ENCODE results near the gene FAM72A. TPM values are rescaled to one million over a fixed set of nuclear protein-coding genes. Genes with fewer than 3 reads are reported as not detected.
"Not testable (repeated sequence)": the region's sequence is repeated elsewhere in the genome, so short reads cannot be mapped to it uniquely, and the experiment has no call there.

The FAM72A gene
- total and polyA plus RNA-seq, 12 donors = 0.38 to 2.9 (median 1.4) TPM; not detected in 3

DNA sequence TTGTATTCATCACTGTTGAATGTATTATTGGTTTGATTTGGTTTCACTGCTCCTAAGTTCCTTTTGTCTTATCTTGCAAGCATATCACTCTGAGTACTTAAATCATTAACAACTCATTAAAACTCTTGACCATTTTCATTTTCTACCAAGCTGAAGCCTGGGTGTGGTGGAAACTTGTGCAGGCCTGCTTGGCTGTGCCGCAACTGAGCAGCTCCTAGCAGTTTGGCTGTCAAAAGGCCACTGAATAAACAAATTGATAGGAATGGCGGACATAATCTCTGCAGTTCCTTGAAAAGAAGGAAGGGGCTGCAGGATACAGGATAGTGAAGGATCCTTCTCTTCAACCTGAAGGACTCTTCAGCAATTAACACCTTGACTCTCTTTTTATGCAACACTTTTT lies 26.6 kb upstream of the FAM72A start:
- intact Hi-C loops (cut with DNase I); ATAC-seq: not testable (repeated sequence)
- WGBS, 2 donors = 71% methylated on average over 2 of the region's 2 CpGs

DNA sequence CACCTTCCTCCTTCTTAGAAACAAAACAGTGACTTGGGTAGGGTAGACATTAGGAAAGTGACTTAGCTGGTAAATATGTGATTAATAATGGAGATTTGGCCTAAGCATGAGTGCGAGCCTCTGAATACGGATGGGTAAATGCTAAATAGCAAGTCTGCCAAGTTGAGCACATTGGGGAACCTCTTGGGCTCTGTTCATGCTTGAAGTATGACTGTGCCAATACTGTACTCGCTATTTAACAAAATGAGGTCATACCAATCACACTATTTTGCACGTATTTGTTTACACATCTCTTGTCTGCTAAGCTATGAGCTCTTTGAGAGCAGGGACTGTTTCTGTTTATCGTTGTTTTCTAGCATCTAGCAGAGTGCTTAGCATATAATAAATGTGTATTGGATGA lies 24.2 kb upstream of the FAM72A start:
- DNase-seq; H3K27me3 ChIP-seq; H3K36me3 ChIP-seq; H3K4me3 ChIP-seq; intact Hi-C loops (cut with DNase I); H3K4me1 ChIP-seq; ATAC-seq; H3K9me3 ChIP-seq; H3K27ac ChIP-seq: not testable (repeated sequence)
- WGBS, 2 donors = 78 to 82% methylated on average over 2 of the region's 5 CpGs

More for the DNA sequence above, 26.6 kb upstream of the FAM72A start:
- H3K27me3 ChIP-seq, DNase-seq, H3K27ac ChIP-seq, H3K4me3 ChIP-seq, H3K9me3 ChIP-seq, H3K4me1 ChIP-seq, H3K36me3 ChIP-seq: not testable (repeated sequence)

DNA sequence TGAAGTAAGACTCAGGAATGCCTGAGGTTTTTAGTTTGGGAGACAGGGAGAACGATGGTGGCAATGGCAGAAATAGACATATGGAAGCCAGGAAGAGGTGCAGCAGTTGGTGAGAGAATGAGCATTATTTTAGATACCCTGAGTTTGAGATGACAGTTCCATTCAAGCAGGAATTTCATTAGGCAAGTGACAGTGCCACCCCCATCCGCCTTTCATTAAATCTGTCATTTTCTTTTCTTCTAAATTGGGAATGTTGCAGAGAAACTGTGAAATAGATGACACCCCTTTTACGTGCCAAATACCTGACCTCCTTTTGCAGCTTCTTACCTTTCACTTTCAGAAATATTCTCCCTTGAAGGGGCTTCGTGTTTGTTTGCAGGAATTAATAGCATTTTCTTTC lies 22.7 kb upstream of the FAM72A start:
- H3K27me3 ChIP-seq; DNase-seq; intact Hi-C loops (cut with DNase I); H3K4me3 ChIP-seq; H3K27ac ChIP-seq; H3K9me3 ChIP-seq; H3K36me3 ChIP-seq; H3K4me1 ChIP-seq; ATAC-seq: not testable (repeated sequence)
- 85 to 94% methylated on average over 4 of the region's 4 CpGs for WGBS, 2 donors

DNA sequence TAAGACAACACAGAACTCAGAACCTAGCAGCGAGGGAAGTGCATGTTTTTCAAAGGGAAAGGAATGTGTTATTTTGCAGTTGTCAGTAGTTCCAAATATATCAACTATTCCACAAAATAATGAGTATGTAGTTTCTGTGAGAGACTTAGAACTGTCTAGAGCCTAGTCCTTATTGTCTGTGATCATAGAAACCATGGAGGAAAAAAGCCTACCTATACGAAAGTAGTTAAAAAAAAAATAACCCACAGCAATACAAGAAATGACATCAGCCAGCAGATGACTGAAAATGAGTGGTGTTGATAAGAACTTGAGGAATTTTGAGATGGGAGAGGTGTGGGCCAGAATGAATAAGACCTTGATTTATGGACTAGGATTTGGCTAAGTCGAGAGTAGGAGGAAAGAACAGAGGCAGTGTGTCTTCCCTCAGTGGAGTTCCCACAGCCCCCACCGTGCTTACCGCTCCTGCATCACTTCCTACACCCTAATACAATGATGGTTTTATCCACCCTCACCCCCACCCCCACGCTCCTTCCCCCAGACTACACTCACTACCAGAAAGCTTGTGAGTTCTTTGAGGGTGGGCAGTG lies 21.6 kb upstream of the FAM72A start:
- DNase-seq; H3K9me3 ChIP-seq; H3K4me1 ChIP-seq; H3K27me3 ChIP-seq; H3K27ac ChIP-seq; H3K4me3 ChIP-seq; intact Hi-C loops (cut with DNase I); H3K36me3 ChIP-seq: not testable (repeated sequence)
- WGBS, 2 donors = 82 to 85% methylated on average over 2 of the region's 6 CpGs
- ATAC-seq = peak in 1 of 8 donors; percentile 27

DNA sequence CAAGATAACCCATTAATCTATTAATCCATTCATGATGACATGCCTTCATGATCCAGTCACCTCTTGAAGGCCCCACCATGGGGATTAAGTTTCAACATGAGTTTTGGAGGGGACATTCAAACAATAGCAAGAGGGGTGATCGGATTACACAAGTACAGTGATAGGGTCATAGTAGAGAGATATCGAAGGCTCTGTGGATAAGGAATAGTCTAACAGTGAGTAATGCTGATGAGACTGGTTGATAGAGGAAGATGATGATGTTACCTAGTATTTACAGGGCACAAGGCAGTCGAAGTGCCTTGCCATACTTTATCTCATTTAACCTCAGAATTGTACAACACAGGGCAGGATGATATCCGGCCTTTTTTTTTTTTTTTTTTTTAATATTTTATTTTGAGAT lies 18.9 kb upstream of the FAM72A start:
- DNase-seq; H3K4me1 ChIP-seq; ATAC-seq; H3K9me3 ChIP-seq; H3K27ac ChIP-seq; H3K27me3 ChIP-seq; intact Hi-C loops (cut with DNase I); H3K4me3 ChIP-seq; H3K36me3 ChIP-seq: not testable (repeated sequence)
- WGBS, 2 donors = no CpG with 5 or more reads among the region's 4 CpGs

DNA sequence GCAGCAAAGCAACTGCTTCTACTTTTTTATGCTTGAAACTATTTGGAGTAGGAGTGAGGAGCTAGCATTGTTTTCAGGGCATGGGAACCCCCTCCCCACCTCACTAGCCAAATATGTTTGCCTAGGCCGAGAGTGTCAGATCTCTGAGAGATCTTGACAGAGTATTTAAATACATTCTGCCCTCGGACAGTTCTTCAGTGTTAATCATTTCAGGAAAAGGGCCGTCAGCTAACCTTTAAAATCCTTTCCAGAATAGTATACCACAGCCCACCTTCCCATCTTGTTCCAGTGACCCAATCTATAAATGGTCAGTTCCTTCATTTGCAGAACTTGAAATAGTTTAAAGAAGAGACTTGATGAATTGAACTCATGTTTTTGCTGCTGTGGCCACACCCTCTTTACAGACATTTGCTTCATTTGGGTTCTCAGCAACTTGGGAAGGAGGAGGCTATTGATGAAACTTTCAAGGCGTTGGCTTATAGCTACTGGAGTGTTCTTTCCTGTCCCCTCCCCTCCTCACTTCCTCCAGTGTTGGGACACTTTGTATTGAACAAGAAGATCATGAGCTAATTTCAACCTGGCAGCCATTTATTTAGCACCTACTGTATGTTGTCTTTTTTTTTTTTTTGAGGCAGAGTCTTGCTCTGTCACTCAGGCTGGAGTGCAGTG lies 17.8 kb upstream of the FAM72A start:
- H3K36me3 ChIP-seq; H3K4me1 ChIP-seq; H3K27me3 ChIP-seq; intact Hi-C loops (cut with DNase I); H3K4me3 ChIP-seq; H3K9me3 ChIP-seq: not testable (repeated sequence)
- DNase-seq = peak in 1 of 2 donors; percentile 4
- 40 to 67% methylated on average over 4 of the region's 4 CpGs for WGBS, 2 donors
- peak overlapping the region in 5 of 10 donors; percentile 6 to 58 (median 48) for H3K27ac ChIP-seq
- peak; percentile 32 to 92 (median 78) for ATAC-seq

DNA sequence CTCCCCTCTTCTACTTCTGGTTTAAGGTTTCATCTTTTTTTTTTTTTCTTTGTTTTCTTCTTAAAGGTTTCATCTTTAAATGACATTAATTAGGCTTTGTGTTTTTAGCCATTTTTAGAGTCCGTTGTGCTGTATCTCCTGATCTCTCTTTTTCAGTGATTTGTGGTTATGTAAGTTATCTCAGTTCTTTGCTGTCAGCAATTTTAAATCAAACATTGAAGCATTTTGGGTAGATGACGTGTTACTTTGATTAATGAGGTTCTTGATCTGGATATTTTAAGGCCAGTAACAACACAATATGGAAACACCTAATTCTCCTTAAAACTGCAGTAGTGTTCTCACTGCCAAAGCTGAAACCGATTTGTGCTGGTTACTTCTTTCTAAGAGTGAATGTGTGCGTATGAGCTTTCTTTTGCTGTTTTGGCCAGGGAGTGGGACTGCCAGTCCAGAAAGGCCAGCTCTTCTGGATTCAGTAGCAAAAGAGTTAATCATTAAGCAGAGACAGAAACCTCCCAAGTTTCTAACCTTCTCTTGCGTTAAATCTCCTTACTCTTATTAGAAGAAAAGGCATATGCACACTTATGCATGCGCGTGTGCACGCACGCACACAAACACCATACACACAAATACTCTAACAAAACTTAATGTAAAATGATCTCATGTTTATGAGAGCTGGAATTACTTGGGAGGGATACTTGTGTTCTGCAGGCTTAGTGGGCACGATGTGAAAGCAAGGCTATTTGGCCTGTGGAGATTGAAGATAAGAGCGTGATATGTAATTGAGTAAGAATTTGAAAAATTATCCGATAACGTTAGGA lies 17.1 kb upstream of the FAM72A start:
- 48 to 59% methylated on average over 4 to 5 of the region's 13 CpGs for WGBS, 2 donors
- H3K36me3 ChIP-seq; H3K4me3 ChIP-seq; H3K4me1 ChIP-seq; intact Hi-C loops (cut with DNase I); H3K9me3 ChIP-seq; H3K27me3 ChIP-seq; DNase-seq: not testable (repeated sequence)
- H3K27ac ChIP-seq = peak overlapping the region in 3 of 10 donors; percentile 6 to 58 (median 58)
- peak in 1 of 8 donors; percentile 25 for ATAC-seq

DNA sequence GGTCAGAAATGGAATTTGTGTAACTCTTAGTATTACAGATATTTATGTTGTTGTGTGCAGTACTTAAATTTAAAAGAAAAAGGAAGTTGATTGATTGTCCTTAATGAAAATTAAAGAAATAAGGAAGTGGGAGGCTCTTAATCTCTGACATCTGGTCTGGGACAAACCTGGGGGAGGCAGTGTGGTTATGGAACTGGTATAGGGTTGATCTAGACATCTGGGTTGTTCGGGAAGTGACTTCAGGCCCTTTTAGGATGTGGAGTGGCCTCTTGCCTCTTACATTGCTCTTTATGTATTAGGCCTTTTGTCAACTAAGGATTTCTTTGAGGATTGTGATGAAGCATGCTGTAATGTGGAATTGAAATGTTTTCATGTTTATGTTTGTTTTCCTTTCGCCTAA lies 16.1 kb upstream of the FAM72A start:
- intact Hi-C loops (cut with DNase I); H3K27ac ChIP-seq; H3K36me3 ChIP-seq; H3K9me3 ChIP-seq; DNase-seq; H3K4me1 ChIP-seq; H3K4me3 ChIP-seq; H3K27me3 ChIP-seq: not testable (repeated sequence)
- peak in 4 of 8 donors; percentile 37 to 45 (median 41) for ATAC-seq
- WGBS, 2 donors = no CpG with 5 or more reads among the region's 2 CpGs

DNA sequence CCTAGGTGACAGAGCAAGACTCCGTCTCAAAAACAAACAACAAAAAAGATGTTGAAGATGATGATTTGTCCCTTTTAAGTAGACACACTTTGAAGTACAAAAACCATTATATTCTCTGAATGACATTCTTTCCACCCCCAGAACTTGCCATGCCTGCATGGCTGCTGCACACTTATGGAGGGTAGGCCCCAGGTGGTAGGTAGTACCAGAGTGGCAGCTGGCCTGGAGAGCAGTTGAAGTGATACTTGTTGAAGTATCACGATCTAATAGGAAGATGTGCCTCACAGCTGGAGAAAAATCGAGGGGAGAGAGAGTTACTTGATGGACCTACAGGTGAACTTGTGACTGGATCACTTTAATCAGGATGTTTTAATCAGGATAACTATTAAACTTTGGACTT lies 15.6 kb upstream of the FAM72A start:
- intact Hi-C loops (cut with DNase I); DNase-seq; H3K27ac ChIP-seq; ATAC-seq; H3K9me3 ChIP-seq; H3K4me1 ChIP-seq; H3K36me3 ChIP-seq; H3K27me3 ChIP-seq; H3K4me3 ChIP-seq: not testable (repeated sequence)
- 58 to 72% methylated on average over 2 of the region's 3 CpGs for WGBS, 2 donors

DNA sequence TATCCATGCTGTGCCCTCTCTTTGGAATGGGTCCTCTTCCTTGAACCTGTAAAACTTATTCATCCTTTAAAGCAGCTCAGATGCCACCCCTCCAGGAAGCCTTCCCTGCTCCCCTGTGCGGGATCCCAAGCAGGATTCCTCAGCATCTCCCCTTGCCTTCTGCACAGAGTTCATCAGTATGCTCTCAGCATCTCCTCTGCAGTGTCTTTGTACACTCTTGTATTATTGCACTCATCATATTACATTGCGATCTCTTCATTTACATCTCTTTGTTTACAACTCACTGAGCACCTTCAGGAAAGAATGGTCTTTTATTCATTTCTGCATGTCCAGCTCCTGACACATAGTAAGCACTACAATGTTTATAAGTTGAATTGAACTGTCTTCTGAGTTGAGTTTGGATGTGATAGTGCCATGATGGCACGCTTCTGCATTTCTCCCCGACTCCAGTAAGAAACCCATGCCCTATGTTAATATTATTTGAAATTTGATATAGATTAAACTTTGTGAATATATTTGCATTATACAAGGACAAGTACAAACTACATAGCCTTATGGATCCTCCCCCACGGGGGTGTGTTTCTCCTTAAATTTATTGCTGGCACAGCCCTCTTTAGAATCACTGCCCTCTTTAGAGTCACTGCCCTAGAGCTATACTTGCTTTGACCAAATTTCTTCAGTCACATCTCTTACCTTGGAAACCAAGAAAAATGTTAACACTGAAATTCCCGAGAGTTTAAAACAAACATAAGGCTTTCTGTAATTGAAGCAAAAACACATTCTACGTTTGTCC lies 13.2 kb upstream of the FAM72A start:
- H3K36me3 ChIP-seq; DNase-seq; H3K27ac ChIP-seq; ATAC-seq; H3K4me1 ChIP-seq; H3K9me3 ChIP-seq; H3K4me3 ChIP-seq; intact Hi-C loops (cut with DNase I); H3K27me3 ChIP-seq: not testable (repeated sequence)
- 92 to 94% methylated on average over 4 of the region's 7 CpGs for WGBS, 2 donors

DNA sequence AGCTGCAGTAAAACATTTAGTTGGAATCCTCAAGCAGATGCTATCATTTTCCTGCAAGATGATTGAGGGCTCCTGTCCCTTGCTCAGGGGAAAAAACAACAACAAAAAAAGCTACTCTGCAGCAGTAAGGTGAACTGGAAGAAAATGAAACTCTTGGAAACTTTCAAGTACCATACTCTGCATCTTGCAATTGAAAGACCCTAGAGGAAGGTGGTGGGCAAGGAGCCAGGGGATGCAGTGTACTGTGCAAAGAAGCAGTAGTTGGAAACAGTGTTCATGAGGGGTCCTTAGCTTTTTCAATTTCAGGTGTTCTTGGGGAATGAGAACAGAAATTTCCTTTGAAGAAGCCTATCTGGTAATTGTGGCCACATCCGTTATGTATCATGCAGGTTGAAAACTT lies 8.2 kb upstream of the FAM72A start:
- peak in 1 of 2 donors; percentile 8 for DNase-seq
- intact Hi-C loops (cut with DNase I); H3K36me3 ChIP-seq; H3K27me3 ChIP-seq; H3K4me3 ChIP-seq; H3K4me1 ChIP-seq; H3K27ac ChIP-seq; H3K9me3 ChIP-seq; ATAC-seq: not testable (repeated sequence)
- WGBS, 2 donors = no CpG with 5 or more reads among the region's 1 CpG
